ENCODE data around the gene VAC14. TPM values are rescaled to one million over a fixed set of nuclear protein-coding genes. Genes with fewer than 3 reads are reported as not detected.
A peak's percentile ranks its signal among the peaks of the same experiment; 100 is the strongest.

The VAC14 gene
- total and polyA plus RNA-seq, 2 experiments from 2014 or later, result 42.3 to 77.7 TPM

DNA sequence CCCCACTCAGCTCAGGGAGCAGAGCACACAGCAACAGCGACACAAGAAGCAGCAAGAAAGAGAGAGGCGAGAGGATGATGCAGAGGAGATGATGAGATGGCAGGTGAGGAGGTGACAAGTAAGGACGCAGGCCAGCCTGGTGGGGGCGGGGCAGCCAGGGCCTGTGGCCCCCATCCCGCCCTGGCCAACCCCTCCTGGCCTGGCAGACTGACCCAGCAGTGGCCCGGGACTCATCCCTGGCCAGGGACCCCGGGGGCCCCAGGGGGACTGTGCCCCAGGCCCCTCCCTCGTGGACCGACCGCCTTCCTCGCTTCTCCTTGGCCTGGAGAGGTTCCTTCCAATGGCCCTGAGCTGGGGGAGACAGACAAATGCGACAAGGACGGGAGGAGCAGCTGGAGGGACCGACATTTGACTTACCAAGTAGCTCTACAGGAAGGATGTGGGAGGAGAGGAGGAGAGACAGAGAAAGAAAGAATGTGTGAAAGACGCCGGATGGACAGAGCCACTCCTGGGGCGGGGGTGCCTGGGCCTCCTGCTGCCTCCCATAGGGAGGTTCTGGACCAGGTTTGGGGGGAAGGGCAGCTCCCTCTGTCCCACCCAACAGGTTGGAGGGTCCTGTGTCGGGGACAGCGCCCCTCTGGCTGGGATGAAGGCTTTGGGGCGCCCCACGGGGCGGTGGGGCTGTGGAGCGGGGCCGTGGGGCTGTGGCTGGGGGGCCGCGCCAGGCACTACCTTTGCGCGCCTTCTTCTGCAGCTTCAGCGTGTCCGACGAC, 121.9 kb downstream of the VAC14 start:
- Mint-ChIP-seq H3K36me3 (ENCODE audit: low read depth) (peaks cover 9% of the 10 kb centered on the region; the same call in 2 of the 3 replicates), H3K27ac (no peak overlapping the region), H3K9me3 (no peaks in the 10 kb centered on the region), H3K27me3 (ENCODE audit: insufficient read depth, low read depth, poor library complexity) (peaks cover 6% of the 10 kb centered on the region), H3K4me3 (no peak overlapping the region; the same call in 2 of the 3 replicates), H3K4me1 (peaks cover 17% of the 10 kb centered on the region)
- no peak overlapping the region for H3K27ac ChIP-seq (ENCODE audit: low read depth)
- no peaks in the 10 kb centered on the region for H3K79me2 ChIP-seq (replicated peaks; ENCODE audit: insufficient read depth)
- H4K20me1 ChIP-seq (replicated peaks; ENCODE audit: insufficient read depth), result no peaks in the 10 kb centered on the region; the same call in 1 of the 2 replicates
- H3K27me3 ChIP-seq (ENCODE audit: insufficient read depth), result no peaks in the 10 kb centered on the region
- H3K9me2 ChIP-seq (ENCODE audit: insufficient read depth), result no peaks in the 10 kb centered on the region
- H2AFZ ChIP-seq, result no peak overlapping the region
- peak overlapping the region; percentile 41; the same call in 1 of the 2 replicates for H3K4me3 ChIP-seq
- no peaks in the 10 kb centered on the region for H3K36me3 ChIP-seq (ENCODE audit: insufficient read depth)
- 0 out of 2 replicates have a peak, but pooled peaks cover 5% of the 10 kb centered on the region for H3F3A ChIP-seq (replicated peaks; ENCODE audit: low read depth)
- ATAC-seq, result no peak; the same call in 2 of the 3 replicates
- H3K4me2 ChIP-seq, result peak overlapping the region; percentile 75
- DNase-seq (ENCODE audit: low spot score), result peak; percentile 59
- peaks cover 7% of the 10 kb centered on the region for H3K4me1 ChIP-seq (ENCODE audit: insufficient read depth)
- TF ChIP-seq ZNF114 (CRISPR knock-in tag; IDR thresholded peaks at IDR 0.05) (no peak), EZH2phosphoT487 (IDR thresholded peaks at IDR 0.05; ENCODE audit: unreplicated experiment) (no peak), NANOG (IDR thresholded peaks at IDR 0.05; ENCODE audit: borderline replicate concordance) (no peak), JUNB (IDR thresholded peaks at IDR 0.05; ENCODE audit: unreplicated experiment) (no peak), ZNF331 (CRISPR knock-in tag; IDR thresholded peaks at IDR 0.05; ENCODE audit: low read depth) (no peak), STAT1 (IDR thresholded peaks at IDR 0.05; ENCODE audit: unreplicated experiment) (no peak), POLR2AphosphoS5 (IDR thresholded peaks at IDR 0.05; ENCODE audit: low read depth) (no peak), CREB1 (CRISPR knock-in tag; IDR thresholded peaks at IDR 0.05; ENCODE audit: low read depth) (no peak), EZH2 (IDR thresholded peaks at IDR 0.05; ENCODE audit: low read depth, unreplicated experiment) (no peak)
- TF ChIP-seq, protein P1, sequence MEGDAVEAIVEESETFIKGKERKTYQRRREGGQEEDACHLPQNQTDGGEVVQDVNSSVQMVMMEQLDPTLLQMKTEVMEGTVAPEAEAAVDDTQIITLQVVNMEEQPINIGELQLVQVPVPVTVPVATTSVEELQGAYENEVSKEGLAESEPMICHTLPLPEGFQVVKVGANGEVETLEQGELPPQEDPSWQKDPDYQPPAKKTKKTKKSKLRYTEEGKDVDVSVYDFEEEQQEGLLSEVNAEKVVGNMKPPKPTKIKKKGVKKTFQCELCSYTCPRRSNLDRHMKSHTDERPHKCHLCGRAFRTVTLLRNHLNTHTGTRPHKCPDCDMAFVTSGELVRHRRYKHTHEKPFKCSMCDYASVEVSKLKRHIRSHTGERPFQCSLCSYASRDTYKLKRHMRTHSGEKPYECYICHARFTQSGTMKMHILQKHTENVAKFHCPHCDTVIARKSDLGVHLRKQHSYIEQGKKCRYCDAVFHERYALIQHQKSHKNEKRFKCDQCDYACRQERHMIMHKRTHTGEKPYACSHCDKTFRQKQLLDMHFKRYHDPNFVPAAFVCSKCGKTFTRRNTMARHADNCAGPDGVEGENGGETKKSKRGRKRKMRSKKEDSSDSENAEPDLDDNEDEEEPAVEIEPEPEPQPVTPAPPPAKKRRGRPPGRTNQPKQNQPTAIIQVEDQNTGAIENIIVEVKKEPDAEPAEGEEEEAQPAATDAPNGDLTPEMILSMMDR (conservative IDR thresholded peaks at IDR 0.05; ENCODE audit: low read depth in 2 of 2), result no peak
- TF ChIP-seq, protein P2, sequence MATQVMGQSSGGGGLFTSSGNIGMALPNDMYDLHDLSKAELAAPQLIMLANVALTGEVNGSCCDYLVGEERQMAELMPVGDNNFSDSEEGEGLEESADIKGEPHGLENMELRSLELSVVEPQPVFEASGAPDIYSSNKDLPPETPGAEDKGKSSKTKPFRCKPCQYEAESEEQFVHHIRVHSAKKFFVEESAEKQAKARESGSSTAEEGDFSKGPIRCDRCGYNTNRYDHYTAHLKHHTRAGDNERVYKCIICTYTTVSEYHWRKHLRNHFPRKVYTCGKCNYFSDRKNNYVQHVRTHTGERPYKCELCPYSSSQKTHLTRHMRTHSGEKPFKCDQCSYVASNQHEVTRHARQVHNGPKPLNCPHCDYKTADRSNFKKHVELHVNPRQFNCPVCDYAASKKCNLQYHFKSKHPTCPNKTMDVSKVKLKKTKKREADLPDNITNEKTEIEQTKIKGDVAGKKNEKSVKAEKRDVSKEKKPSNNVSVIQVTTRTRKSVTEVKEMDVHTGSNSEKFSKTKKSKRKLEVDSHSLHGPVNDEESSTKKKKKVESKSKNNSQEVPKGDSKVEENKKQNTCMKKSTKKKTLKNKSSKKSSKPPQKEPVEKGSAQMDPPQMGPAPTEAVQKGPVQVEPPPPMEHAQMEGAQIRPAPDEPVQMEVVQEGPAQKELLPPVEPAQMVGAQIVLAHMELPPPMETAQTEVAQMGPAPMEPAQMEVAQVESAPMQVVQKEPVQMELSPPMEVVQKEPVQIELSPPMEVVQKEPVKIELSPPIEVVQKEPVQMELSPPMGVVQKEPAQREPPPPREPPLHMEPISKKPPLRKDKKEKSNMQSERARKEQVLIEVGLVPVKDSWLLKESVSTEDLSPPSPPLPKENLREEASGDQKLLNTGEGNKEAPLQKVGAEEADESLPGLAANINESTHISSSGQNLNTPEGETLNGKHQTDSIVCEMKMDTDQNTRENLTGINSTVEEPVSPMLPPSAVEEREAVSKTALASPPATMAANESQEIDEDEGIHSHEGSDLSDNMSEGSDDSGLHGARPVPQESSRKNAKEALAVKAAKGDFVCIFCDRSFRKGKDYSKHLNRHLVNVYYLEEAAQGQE (IDR thresholded peaks at IDR 0.05; ENCODE audit: unreplicated experiment), result no peak
- TF ChIP-seq, protein P3, sequence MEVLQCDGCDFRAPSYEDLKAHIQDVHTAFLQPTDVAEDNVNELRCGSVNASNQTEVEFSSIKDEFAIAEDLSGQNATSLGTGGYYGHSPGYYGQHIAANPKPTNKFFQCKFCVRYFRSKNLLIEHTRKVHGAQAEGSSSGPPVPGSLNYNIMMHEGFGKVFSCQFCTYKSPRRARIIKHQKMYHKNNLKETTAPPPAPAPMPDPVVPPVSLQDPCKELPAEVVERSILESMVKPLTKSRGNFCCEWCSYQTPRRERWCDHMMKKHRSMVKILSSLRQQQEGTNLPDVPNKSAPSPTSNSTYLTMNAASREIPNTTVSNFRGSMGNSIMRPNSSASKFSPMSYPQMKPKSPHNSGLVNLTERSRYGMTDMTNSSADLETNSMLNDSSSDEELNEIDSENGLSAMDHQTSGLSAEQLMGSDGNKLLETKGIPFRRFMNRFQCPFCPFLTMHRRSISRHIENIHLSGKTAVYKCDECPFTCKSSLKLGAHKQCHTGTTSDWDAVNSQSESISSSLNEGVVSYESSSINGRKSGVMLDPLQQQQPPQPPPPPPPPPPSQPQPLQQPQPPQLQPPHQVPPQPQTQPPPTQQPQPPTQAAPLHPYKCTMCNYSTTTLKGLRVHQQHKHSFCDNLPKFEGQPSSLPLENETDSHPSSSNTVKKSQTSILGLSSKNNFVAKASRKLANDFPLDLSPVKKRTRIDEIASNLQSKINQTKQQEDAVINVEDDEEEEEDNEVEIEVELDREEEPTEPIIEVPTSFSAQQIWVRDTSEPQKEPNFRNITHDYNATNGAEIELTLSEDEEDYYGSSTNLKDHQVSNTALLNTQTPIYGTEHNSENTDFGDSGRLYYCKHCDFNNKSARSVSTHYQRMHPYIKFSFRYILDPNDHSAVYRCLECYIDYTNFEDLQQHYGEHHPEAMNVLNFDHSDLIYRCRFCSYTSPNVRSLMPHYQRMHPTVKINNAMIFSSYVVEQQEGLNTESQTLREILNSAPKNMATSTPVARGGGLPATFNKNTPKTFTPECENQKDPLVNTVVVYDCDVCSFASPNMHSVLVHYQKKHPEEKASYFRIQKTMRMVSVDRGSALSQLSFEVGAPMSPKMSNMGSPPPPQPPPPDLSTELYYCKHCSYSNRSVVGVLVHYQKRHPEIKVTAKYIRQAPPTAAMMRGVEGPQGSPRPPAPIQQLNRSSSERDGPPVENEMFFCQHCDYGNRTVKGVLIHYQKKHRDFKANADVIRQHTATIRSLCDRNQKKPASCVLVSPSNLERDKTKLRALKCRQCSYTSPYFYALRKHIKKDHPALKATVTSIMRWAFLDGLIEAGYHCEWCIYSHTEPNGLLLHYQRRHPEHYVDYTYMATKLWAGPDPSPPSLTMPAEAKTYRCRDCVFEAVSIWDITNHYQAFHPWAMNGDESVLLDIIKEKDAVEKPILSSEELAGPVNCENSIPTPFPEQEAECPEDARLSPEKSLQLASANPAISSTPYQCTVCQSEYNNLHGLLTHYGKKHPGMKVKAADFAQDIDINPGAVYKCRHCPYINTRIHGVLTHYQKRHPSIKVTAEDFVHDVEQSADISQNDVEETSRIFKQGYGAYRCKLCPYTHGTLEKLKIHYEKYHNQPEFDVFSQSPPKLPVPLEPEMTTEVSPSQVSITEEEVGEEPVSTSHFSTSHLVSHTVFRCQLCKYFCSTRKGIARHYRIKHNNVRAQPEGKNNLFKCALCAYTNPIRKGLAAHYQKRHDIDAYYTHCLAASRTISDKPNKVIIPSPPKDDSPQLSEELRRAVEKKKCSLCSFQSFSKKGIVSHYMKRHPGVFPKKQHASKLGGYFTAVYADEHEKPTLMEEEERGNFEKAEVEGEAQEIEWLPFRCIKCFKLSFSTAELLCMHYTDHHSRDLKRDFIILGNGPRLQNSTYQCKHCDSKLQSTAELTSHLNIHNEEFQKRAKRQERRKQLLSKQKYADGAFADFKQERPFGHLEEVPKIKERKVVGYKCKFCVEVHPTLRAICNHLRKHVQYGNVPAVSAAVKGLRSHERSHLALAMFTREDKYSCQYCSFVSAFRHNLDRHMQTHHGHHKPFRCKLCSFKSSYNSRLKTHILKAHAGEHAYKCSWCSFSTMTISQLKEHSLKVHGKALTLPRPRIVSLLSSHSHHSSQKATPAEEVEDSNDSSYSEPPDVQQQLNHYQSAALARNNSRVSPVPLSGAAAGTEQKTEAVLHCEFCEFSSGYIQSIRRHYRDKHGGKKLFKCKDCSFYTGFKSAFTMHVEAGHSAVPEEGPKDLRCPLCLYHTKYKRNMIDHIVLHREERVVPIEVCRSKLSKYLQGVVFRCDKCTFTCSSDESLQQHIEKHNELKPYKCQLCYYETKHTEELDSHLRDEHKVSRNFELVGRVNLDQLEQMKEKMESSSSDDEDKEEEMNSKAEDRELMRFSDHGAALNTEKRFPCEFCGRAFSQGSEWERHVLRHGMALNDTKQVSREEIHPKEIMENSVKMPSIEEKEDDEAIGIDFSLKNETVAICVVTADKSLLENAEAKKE (CRISPR knock-in tag; IDR thresholded peaks at IDR 0.05), result no peak
- TF ChIP-seq, protein P4, sequence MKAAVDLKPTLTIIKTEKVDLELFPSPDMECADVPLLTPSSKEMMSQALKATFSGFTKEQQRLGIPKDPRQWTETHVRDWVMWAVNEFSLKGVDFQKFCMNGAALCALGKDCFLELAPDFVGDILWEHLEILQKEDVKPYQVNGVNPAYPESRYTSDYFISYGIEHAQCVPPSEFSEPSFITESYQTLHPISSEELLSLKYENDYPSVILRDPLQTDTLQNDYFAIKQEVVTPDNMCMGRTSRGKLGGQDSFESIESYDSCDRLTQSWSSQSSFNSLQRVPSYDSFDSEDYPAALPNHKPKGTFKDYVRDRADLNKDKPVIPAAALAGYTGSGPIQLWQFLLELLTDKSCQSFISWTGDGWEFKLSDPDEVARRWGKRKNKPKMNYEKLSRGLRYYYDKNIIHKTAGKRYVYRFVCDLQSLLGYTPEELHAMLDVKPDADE (IDR thresholded peaks at IDR 0.05), result no peak

Data from GM23338 (cell line).